ENCODE data around the gene RHOT2. TPM values are rescaled to one million over a fixed set of nuclear protein-coding genes. Genes with fewer than 3 reads are reported as not detected.

Gene RHOT2
- total RNA-seq, 1 donor from 2014 or later = 93.6 TPM

Other genes starting within 250 kb of the RHOT2 start
- gene RAB11FIP3, start 242.5 kb upstream of the RHOT2 start, total RNA-seq = 23.1 and 40.3 TPM in 2 replicates
- gene CAPN15, start 140.4 kb upstream of the RHOT2 start, total RNA-seq = 49.4 and 70.6 TPM in 2 replicates
- gene PRR35, start 107.7 kb upstream of the RHOT2 start, total RNA-seq = not detected in 2 replicates
- 0.65 and 2.0 TPM in 2 replicates for gene NHLRC4, start 101.1 kb upstream of the RHOT2 start, total RNA-seq
- gene PIGQ, start 98.2 kb upstream of the RHOT2 start, total RNA-seq = 53.0 and 88.0 TPM in 2 replicates
- 21.8 and 22.3 TPM in 2 replicates for gene RAB40C, start 78.1 kb upstream of the RHOT2 start, total RNA-seq
- under 0.01 and 0.13 TPM in 2 replicates for gene WFIKKN1, start 37.1 kb upstream of the RHOT2 start, total RNA-seq
- 175 and 248 TPM in 2 replicates for gene METTL26, start 31.8 kb upstream of the RHOT2 start, total RNA-seq
- gene MCRIP2, start 26.3 kb upstream of the RHOT2 start, total RNA-seq = 31.0 and 32.3 TPM in 2 replicates
- 18.6 and 23.1 TPM in 2 replicates for gene WDR90, start 18.8 kb upstream of the RHOT2 start, total RNA-seq
- 0.16 and 2.9 TPM in 2 replicates for gene RHBDL1, start 7.5 kb downstream of the RHOT2 start, total RNA-seq
- 129 and 192 TPM in 2 replicates for gene STUB1, start 12.3 kb downstream of the RHOT2 start, total RNA-seq
- gene JMJD8, start 16.2 kb downstream of the RHOT2 start, total RNA-seq = 115 and 120 TPM in 2 replicates
- gene WDR24, start 22.3 kb downstream of the RHOT2 start, total RNA-seq = 15.6 and 21.7 TPM in 2 replicates
- under 0.01 and 1.4 TPM in 2 replicates for gene FBXL16, start 37.7 kb downstream of the RHOT2 start, total RNA-seq
- 125 and 152 TPM in 2 replicates for gene METRN, start 47.0 kb downstream of the RHOT2 start, total RNA-seq
- 44.2 and 47.8 TPM in 2 replicates for gene ANTKMT, start 53.0 kb downstream of the RHOT2 start, total RNA-seq
- 1.6 and 2.3 TPM in 2 replicates for gene CCDC78, start 58.3 kb downstream of the RHOT2 start, total RNA-seq
- gene HAGHL, start 59.0 kb downstream of the RHOT2 start, total RNA-seq = 15.6 and 26.5 TPM in 2 replicates
- 32.9 and 37.4 TPM in 2 replicates for gene CIAO3, start 72.9 kb downstream of the RHOT2 start, total RNA-seq
- gene MSLN, start 92.6 kb downstream of the RHOT2 start, total RNA-seq = 15.0 and 41.1 TPM in 2 replicates
- 34.1 and 48.1 TPM in 2 replicates for gene RPUSD1, start 120.2 kb downstream of the RHOT2 start, total RNA-seq
- 8.7 and 39.1 TPM in 2 replicates for gene CHTF18, start 120.5 kb downstream of the RHOT2 start, total RNA-seq
- gene GNG13, start 132.6 kb downstream of the RHOT2 start, total RNA-seq = not detected in 2 replicates